Karpas-422 (cell line): Measurements from ENCODE around the gene LRRC4C. TPM values are rescaled to one million over a fixed set of nuclear protein-coding genes. Genes with fewer than 3 reads are reported as not detected.

ENCODE experiments used
- DNase-seq: peaks from one replicate; pipeline ENCODE4 v3.0.0-alpha.2; 2015
- H2AFZ ChIP-seq: fragments of 200-600 bp; sonication (generic); 2 replicates; pipeline ENCODE4 v1.6.1; 2014; ENCODE audit warnings: antibody characterized with exemption, low read length, mixed read lengths
- H3K27ac ChIP-seq: fragments of 200-600 bp; sonication (generic); 2 replicates; pipeline ENCODE4 v1.5.1; 2014; ENCODE audit warnings: mild to moderate bottlenecking, low read length, moderate library complexity
- H3K27me3 ChIP-seq: fragments of 200-600 bp; sonication (generic); 2 replicates; pipeline ENCODE4 v1.6.1; 2014; ENCODE audit warnings: low read length, mixed read lengths
- H3K36me3 ChIP-seq: fragments of 200-600 bp; sonication (generic); 2 replicates; pipeline ENCODE4 v1.6.1; 2014; ENCODE audit warnings: low read length, mixed read lengths; ENCODE audit not compliant: insufficient read depth
- H3K4me1 ChIP-seq: fragments of 200-600 bp; sonication (generic); 2 replicates; pipeline ENCODE4 v1.6.1; 2014; ENCODE audit warnings: mild to moderate bottlenecking, low read length, mixed read lengths
- H3K4me2 ChIP-seq: fragments of 200-600 bp; sonication (generic); 2 replicates; pipeline ENCODE4 v1.6.1; 2014; ENCODE audit warnings: low read length, low read depth, mild to moderate bottlenecking; ENCODE audit not compliant: poor library complexity, severe bottlenecking
- H3K4me3 ChIP-seq: fragments of 200-600 bp; sonication (generic); 2 replicates; pipeline ENCODE4 v1.5.1; 2014; ENCODE audit warnings: mild to moderate bottlenecking, antibody characterized with exemption, low read length, mixed read lengths
- H3K79me2 ChIP-seq: fragments of 200-600 bp; sonication (generic); 2 replicates; pipeline ENCODE4 v1.6.1; 2014; ENCODE audit warnings: mild to moderate bottlenecking, low read length, mixed read lengths
- H3K9ac ChIP-seq: fragments of 200-600 bp; sonication (generic); 2 replicates; pipeline ENCODE4 v1.6.0; 2014; ENCODE audit warnings: low read length
- H3K9me2 ChIP-seq: fragments of 200-600 bp; sonication (generic), shearing (Covaris generic); replicated peaks from 2 replicates; pipeline ENCODE4 v1.6.0; 2014; ENCODE audit warnings: mild to moderate bottlenecking, low read length, moderate library complexity; ENCODE audit not compliant: insufficient read depth
- H3K9me3 ChIP-seq: fragments of 300-700, 200-600 bp; sonication (generic); 2 replicates; pipeline ENCODE4 v1.6.1; 2014; ENCODE audit warnings: low read length, mixed read lengths
- H4K20me1 ChIP-seq: fragments of 200-600 bp; sonication (generic); 2 replicates; pipeline ENCODE4 v1.6.1; 2014; ENCODE audit warnings: mild to moderate bottlenecking, antibody characterized with exemption, low read length, low read depth; ENCODE audit not compliant: insufficient read depth
- total RNA-seq: library from RNA; depleted of rRNA; stranded (reverse); fragments of >200 nt; shearing (Covaris generic); gene quantifications from 2 replicates; pipeline ENCODE4 v1.2.3, GENCODE V29; 2014; ENCODE audit warnings: low replicate concordance

Gene LRRC4C
- total RNA-seq, 1 experiment from 2014 or later: not detected

- Histone ChIP-seq H3K79me2 (no peaks in the 10 kb centered on the region), H3K9ac (no peak overlapping the region), H3K36me3 (no peaks in the 10 kb centered on the region), H3K27ac (no peak overlapping the region), H3K4me2 (no peak overlapping the region), H3K4me1 (no peaks in the 10 kb centered on the region), H2AFZ (no peak overlapping the region), H4K20me1 (no peaks in the 10 kb centered on the region), H3K27me3 (no peaks in the 10 kb centered on the region), H3K9me3 (peaks cover 17% of the 10 kb centered on the region), H3K9me2 (no peaks in the 10 kb centered on the region), H3K4me3 (no peak overlapping the region)
- no peak for DNase-seq
Observed at GRCh38 chr11:40228662-40229061, 1230.8 kb downstream of the LRRC4C start.

- Histone ChIP-seq H4K20me1 (no peaks in the 10 kb centered on the region), H3K9me2 (no peaks in the 10 kb centered on the region), H3K9me3 (peaks cover 16% of the 10 kb centered on the region), H3K36me3 (no peaks in the 10 kb centered on the region), H3K27me3 (no peaks in the 10 kb centered on the region), H3K9ac (no peak overlapping the region), H3K4me1 (no peaks in the 10 kb centered on the region), H3K79me2 (no peaks in the 10 kb centered on the region), H2AFZ (no peak overlapping the region), H3K4me2 (no peak overlapping the region), H3K27ac (no peak overlapping the region), H3K4me3 (no peak overlapping the region)
- no peak for DNase-seq
Observed at GRCh38 chr11:40227730-40228129, 1231.7 kb downstream of the LRRC4C start.

GRCh38 chr11:40226654-40227053 is 1232.8 kb downstream of the LRRC4C start:
- Histone ChIP-seq H3K4me2 (no peak overlapping the region), H3K36me3 (no peaks in the 10 kb centered on the region), H2AFZ (no peak overlapping the region), H3K4me1 (no peaks in the 10 kb centered on the region), H3K9me2 (no peaks in the 10 kb centered on the region), H4K20me1 (no peaks in the 10 kb centered on the region), H3K27me3 (no peaks in the 10 kb centered on the region), H3K79me2 (no peaks in the 10 kb centered on the region), H3K4me3 (no peak overlapping the region), H3K27ac (no peak overlapping the region), H3K9ac (no peak overlapping the region), H3K9me3 (peaks cover 15% of the 10 kb centered on the region)
- DNase-seq: no peak

- no peak overlapping the region for H3K27ac ChIP-seq
- no peaks in the 10 kb centered on the region for H3K4me1 ChIP-seq
- no peaks in the 10 kb centered on the region for H3K27me3 ChIP-seq
- DNase-seq: no peak
- H3K9me3 ChIP-seq: peaks cover 14% of the 10 kb centered on the region
- H3K4me2 ChIP-seq: no peak overlapping the region
- H3K79me2 ChIP-seq: no peaks in the 10 kb centered on the region
- H3K36me3 ChIP-seq: no peaks in the 10 kb centered on the region
- H3K4me3 ChIP-seq: no peak overlapping the region
- no peaks in the 10 kb centered on the region for H3K9me2 ChIP-seq
- no peak overlapping the region for H2AFZ ChIP-seq
- H4K20me1 ChIP-seq: no peaks in the 10 kb centered on the region
- no peak overlapping the region for H3K9ac ChIP-seq
Observed at GRCh38 chr11:40223596-40224330, 1235.7 kb downstream of the LRRC4C start.

GRCh38 chr11:40219401-40219800 is 1240.1 kb downstream of the LRRC4C start:
- Histone ChIP-seq H3K9me3 (peaks cover 28% of the 10 kb centered on the region), H3K36me3 (no peaks in the 10 kb centered on the region), H3K79me2 (no peaks in the 10 kb centered on the region), H3K4me1 (no peaks in the 10 kb centered on the region), H4K20me1 (no peaks in the 10 kb centered on the region), H3K4me3 (no peak overlapping the region), H3K9me2 (no peaks in the 10 kb centered on the region), H3K9ac (no peak overlapping the region), H3K27ac (no peak overlapping the region), H3K27me3 (no peaks in the 10 kb centered on the region), H3K4me2 (no peak overlapping the region), H2AFZ (no peak overlapping the region)
- DNase-seq: no peak

- Histone ChIP-seq H3K9ac (no peak overlapping the region), H3K36me3 (no peaks in the 10 kb centered on the region), H3K79me2 (no peaks in the 10 kb centered on the region), H3K4me2 (no peak overlapping the region), H3K9me2 (no peaks in the 10 kb centered on the region), H3K27me3 (no peaks in the 10 kb centered on the region), H3K27ac (no peak overlapping the region), H3K9me3 (peaks cover 32% of the 10 kb centered on the region), H3K4me1 (no peaks in the 10 kb centered on the region), H4K20me1 (no peaks in the 10 kb centered on the region), H2AFZ (no peak overlapping the region), H3K4me3 (no peak overlapping the region)
- DNase-seq: no peak
Observed at GRCh38 chr11:40215556-40215955, 1243.9 kb downstream of the LRRC4C start.

- Histone ChIP-seq H3K36me3 (no peaks in the 10 kb centered on the region), H3K4me3 (no peak overlapping the region), H4K20me1 (no peaks in the 10 kb centered on the region), H3K4me1 (no peaks in the 10 kb centered on the region), H3K79me2 (no peaks in the 10 kb centered on the region), H3K4me2 (no peak overlapping the region), H3K9me2 (no peaks in the 10 kb centered on the region), H3K9ac (no peak overlapping the region), H2AFZ (no peak overlapping the region), H3K27me3 (no peaks in the 10 kb centered on the region), H3K9me3 (peaks cover 15% of the 10 kb centered on the region), H3K27ac (no peak overlapping the region)
- no peak for DNase-seq
Observed at GRCh38 chr11:40207416-40207815, 1252.0 kb downstream of the LRRC4C start.

- Histone ChIP-seq H3K4me2 (no peak overlapping the region), H3K27ac (no peak overlapping the region), H2AFZ (no peak overlapping the region), H3K4me1 (no peaks in the 10 kb centered on the region), H3K27me3 (no peaks in the 10 kb centered on the region), H4K20me1 (no peaks in the 10 kb centered on the region), H3K4me3 (no peak overlapping the region), H3K9me2 (no peaks in the 10 kb centered on the region), H3K79me2 (no peaks in the 10 kb centered on the region), H3K36me3 (no peaks in the 10 kb centered on the region), H3K9me3 (peaks cover 15% of the 10 kb centered on the region), H3K9ac (no peak overlapping the region)
- no peak for DNase-seq
Observed at GRCh38 chr11:40204228-40204627, 1255.2 kb downstream of the LRRC4C start.
